Measurements from ENCODE around the gene MRPL36.

- no peak for TF ChIP-seq EZH2 (IDR thresholded peaks at IDR 0.05)
- TF ChIP-seq POLR2AphosphoS5 (IDR thresholded peaks at IDR 0.05; ENCODE audit: borderline replicate concordance, low read depth, low read length): no peak
- TF ChIP-seq FOXP2 (optimal IDR thresholded peaks at IDR 0.05; ENCODE audit: control extremely low read depth, extremely low read length, insufficient read depth): no peak
Measured at GRCh38 chr5:1810581-1811101, 11.0 kb upstream of the MRPL36 start.

Data from SK-N-MC (cell line).